Activated T-helper 1 cell treated with Interleukin-2 at 50 U/mL for 16 hours (primary cell): ENCODE measurements around the gene TPSD1.
"Not testable (repeated sequence)": the region's sequence is repeated elsewhere in the genome, so short reads cannot be mapped to it uniquely, and the experiment has no call there.

Experiments used
- DNase-seq: peaks from one replicate; pipeline ENCODE4 v3.0.0-alpha.2; 2020; ENCODE audit warnings: low read depth

TPSD1 gene

GRCh38 chr16:1263591-1264344 is 7.9 kb downstream of the TPSD1 start:
- no peak for DNase-seq

GRCh38 chr16:1264345-1265089 is 8.6 kb downstream of the TPSD1 start:
- DNase-seq = no peak

- DNase-seq = no peak
Observed at GRCh38 chr16:1265090-1265630, 9.3 kb downstream of the TPSD1 start.

- DNase-seq = no peak
Observed at GRCh38 chr16:1265826-1266225, 10.0 kb downstream of the TPSD1 start.

GRCh38 chr16:1269418-1269817 is 13.5 kb downstream of the TPSD1 start:
- DNase-seq = not testable (repeated sequence)

- DNase-seq = no peak
Observed at GRCh38 chr16:1271380-1271723, 15.5 kb downstream of the TPSD1 start.

- DNase-seq = not testable (repeated sequence)
Observed at GRCh38 chr16:1271724-1272413, 16.0 kb downstream of the TPSD1 start.

- DNase-seq = no peak
Observed at GRCh38 chr16:1272453-1273198, 16.8 kb downstream of the TPSD1 start.

- no peak for DNase-seq
Observed at GRCh38 chr16:1273816-1274215, 17.9 kb downstream of the TPSD1 start.

GRCh38 chr16:1274767-1275166 is 18.9 kb downstream of the TPSD1 start:
- DNase-seq = no peak

- DNase-seq = no peak
Observed at GRCh38 chr16:1275791-1276579, 20.1 kb downstream of the TPSD1 start.

GRCh38 chr16:1276580-1276878 is 20.7 kb downstream of the TPSD1 start:
- DNase-seq = no peak

- no peak for DNase-seq
Observed at GRCh38 chr16:1277151-1277598, 21.3 kb downstream of the TPSD1 start.

- no peak for DNase-seq
Observed at GRCh38 chr16:1277617-1278282, 21.9 kb downstream of the TPSD1 start.

- no peak for DNase-seq
Observed at GRCh38 chr16:1278477-1278876, 22.6 kb downstream of the TPSD1 start.

GRCh38 chr16:1279081-1279944 is 23.4 kb downstream of the TPSD1 start:
- no peak for DNase-seq

- no peak for DNase-seq
Observed at GRCh38 chr16:1279945-1280589, 24.2 kb downstream of the TPSD1 start.

GRCh38 chr16:1280783-1281182 is 24.9 kb downstream of the TPSD1 start:
- DNase-seq = no peak

- no peak for DNase-seq
Observed at GRCh38 chr16:1281517-1281916, 25.6 kb downstream of the TPSD1 start.
